Uterus (tissue), 4 donors: Measurements from ENCODE around the gene RBFOX2. TPM values are rescaled to one million over a fixed set of nuclear protein-coding genes. Genes with fewer than 3 reads are reported as not detected.

ENCODE experiments used
- DNase-seq, 2 donors: peaks; one replicate each; pipeline ENCODE4 v3.0.0-alpha.2; 2019 to 2020
- H3K27ac ChIP-seq, 2 donors: fragments of 200-600 bp; sonication (generic); 1 replicate in 1 of 2; 2 replicates in 1 of 2; pipeline ENCODE4 v1.5.1; 2016 to 2018
- H3K27me3 ChIP-seq, 2 donors: fragments of 200-600 bp; sonication (generic); one replicate each; pipeline ENCODE4 v1.5.1; 2018 to 2019; ENCODE audit warnings: control low read depth in 1 of 2
- H3K36me3 ChIP-seq, 2 donors: fragments of 200-600 bp; sonication (generic); one replicate each; pipeline ENCODE4 v1.5.1; 2019; ENCODE audit warnings: control low read depth in 1 of 2
- H3K4me1 ChIP-seq, 2 donors: fragments of 200-600 bp; sonication (generic); one replicate each; pipeline ENCODE4 v1.5.1; 2018 to 2019; ENCODE audit warnings: control low read depth in 1 of 2
- H3K4me3 ChIP-seq, 2 donors: fragments of 200-600 bp; sonication (generic); 1 replicate in 1 of 2; 2 replicates in 1 of 2; pipeline ENCODE4 v1.5.1; 2018 to 2019; ENCODE audit warnings: mild to moderate bottlenecking in 1 of 2
- H3K9me3 ChIP-seq, 2 donors: fragments of 200-600 bp; sonication (generic); one replicate each; pipeline ENCODE4 v1.5.1; 2019; ENCODE audit warnings: control low read depth in 1 of 2
- CTCF ChIP-seq, 4 experiments: fragments of 200-600 bp in 2 of 4; fragments of 450-650 bp in 2 of 4; sonication (generic) in 2 of 4; IDR thresholded peaks; one replicate each; pipeline ENCODE4 v1.5.1; 2016 to 2019; ENCODE audit warnings: antibody characterized with exemption in 4 of 4, mild to moderate bottlenecking in 2 of 4, moderate library complexity in 1 of 4
- POLR2A ChIP-seq, 2 donors: fragments of 450-650 bp; IDR thresholded peaks; one replicate each; pipeline ENCODE4 v1.6.1; 2016; ENCODE audit warnings: antibody characterized with exemption in 2 of 2, mild to moderate bottlenecking in 1 of 2, moderate library complexity in 1 of 2
- intact Hi-C: fragments of 100-400 bp; cut with DNase I; formaldehyde crosslinking; loops from one replicate; pipeline ENCODE4 v1.15.1; 2023; ENCODE audit warnings: low total_unique reads
- total RNA-seq, 4 donors: library from RNA; depleted of rRNA in 3 of 4; stranded (reverse); fragments of >200 nt in 3 of 4; gene quantifications; one replicate each; pipeline versions ENCODE4 v1.1.0 to v1.2.4, GENCODE V29; 2014 to 2023
- donor health status: DM: yes; HTN: yes; CAD: no.

The RBFOX2 gene
- total RNA-seq, 4 donors from 2014 or later = 81.0 to 311 (median 147) TPM

- intact Hi-C loops = loop anchor here (5.0 to 10.0 kb wide), 2 partner anchors 74 to 272 kb away; partner anchors contain the start of gene APOL6
- Histone ChIP-seq H3K27me3 (no peaks in the 10 kb centered on the region), H3K27ac (no peak overlapping the region), H3K9me3 (no peaks in the 10 kb centered on the region), H3K4me3 (no peak overlapping the region), H3K36me3 (no peaks in the 10 kb centered on the region), H3K4me1 (peaks cover 5 to 15% of the 10 kb centered on the region in 2 donors)
- TF ChIP-seq CTCF (IDR thresholded peaks at IDR 0.05) (no peak), POLR2A (IDR thresholded peaks at IDR 0.05) (no peak)
- DNase-seq = no peak
These were observed 109.6 kb downstream of the RBFOX2 start for GRCh38 chr22:35919002-35919542.

- no peak for DNase-seq
- Histone ChIP-seq H3K27me3 (no peaks in the 10 kb centered on the region), H3K27ac (no peak overlapping the region), H3K4me1 (peaks cover 5 to 15% of the 10 kb centered on the region in 2 donors), H3K36me3 (no peaks in the 10 kb centered on the region), H3K9me3 (no peaks in the 10 kb centered on the region), H3K4me3 (no peak overlapping the region)
- TF ChIP-seq CTCF (IDR thresholded peaks at IDR 0.05) = no peak
- TF ChIP-seq POLR2A (IDR thresholded peaks at IDR 0.05) = no peak
- intact Hi-C loops = loop anchor here (5.0 to 10.0 kb wide), 2 partner anchors 74 to 271 kb away; partner anchors contain the start of gene APOL6
These were observed 110.2 kb downstream of the RBFOX2 start for GRCh38 chr22:35918456-35918855.

- H3K4me1 ChIP-seq = peaks cover 5 to 16% of the 10 kb centered on the region in 2 donors
- intact Hi-C loops = loop anchor here (5.0 to 10.0 kb wide), 2 partner anchors 73 to 270 kb away; partner anchors contain the start of gene APOL6
- TF ChIP-seq CTCF (IDR thresholded peaks at IDR 0.05) (no peak), POLR2A (IDR thresholded peaks at IDR 0.05) (no peak)
- no peak overlapping the region for H3K27ac ChIP-seq
- no peaks in the 10 kb centered on the region for H3K36me3 ChIP-seq
- H3K4me3 ChIP-seq = no peak overlapping the region
- H3K27me3 ChIP-seq = no peaks in the 10 kb centered on the region
- H3K9me3 ChIP-seq = no peaks in the 10 kb centered on the region
- DNase-seq = no peak
These were observed 111.0 kb downstream of the RBFOX2 start for GRCh38 chr22:35917651-35918050.

GRCh38 chr22:35915477-35916013 lies 113.1 kb downstream of the RBFOX2 start:
- Histone ChIP-seq H3K4me1 (peaks cover 5 to 17% of the 10 kb centered on the region in 2 donors), H3K27ac (peak overlapping the region; percentile 74 to 86), H3K27me3 (no peaks in the 10 kb centered on the region), H3K4me3 (peak overlapping the region in 1 of 2 donors; percentile 40), H3K9me3 (no peaks in the 10 kb centered on the region), H3K36me3 (no peaks in the 10 kb centered on the region)
- TF ChIP-seq CTCF (IDR thresholded peaks at IDR 0.05) (no peak), POLR2A (IDR thresholded peaks at IDR 0.05) (no peak)
- no peak for DNase-seq
- intact Hi-C loops = loop anchor here (5.0 to 10.0 kb wide), 2 partner anchors 71 to 268 kb away; partner anchors contain the start of gene APOL6
